Esophagus squamous epithelium (tissue), 5 donors: ENCODE measurements around the gene CCNYL1. TPM values are rescaled to one million over a fixed set of nuclear protein-coding genes. Genes with fewer than 3 reads are reported as not detected.
"Not testable (repeated sequence)": the region's sequence is repeated elsewhere in the genome, so short reads cannot be mapped to it uniquely, and the experiment has no call there.

Source experiments
- DNase-seq: peaks from one replicate; lab custom pipeline; 2025; lab: John Stamatoyannopoulos, UW
- H3K27ac ChIP-seq, 4 donors: fragments of 200-600 bp; sonication (generic); one replicate each; pipeline ENCODE4 v1.5.1; 2016 to 2019; ENCODE audit warnings: mild to moderate bottlenecking in 1 of 4
- H3K27me3 ChIP-seq, 4 donors: fragments of 200-600 bp; sonication (generic); 1 replicate in 3 of 4; 2 replicates in 1 of 4; pipeline versions ENCODE4 v1.5.1 to v1.6.0; 2017 to 2021; ENCODE audit warnings: antibody characterized with exemption in 1 of 4
- H3K36me3 ChIP-seq, 3 donors: fragments of 200-600 bp; sonication (generic); one replicate each; pipeline ENCODE4 v1.5.1; 2016 to 2019
- H3K4me1 ChIP-seq, 3 donors: fragments of 200-600 bp; sonication (generic); one replicate each; pipeline ENCODE4 v1.5.1; 2017 to 2019
- H3K4me3 ChIP-seq, 4 donors: fragments of 200-600 bp; sonication (generic); 1 replicate in 3 of 4; 2 replicates in 1 of 4; pipeline ENCODE4 v1.5.1; 2016 to 2019; ENCODE audit warnings: mild to moderate bottlenecking in 2 of 4, moderate library complexity in 1 of 4
- H3K9me3 ChIP-seq, 3 donors: fragments of 200-600 bp; sonication (generic); one replicate each; pipeline ENCODE4 v1.5.1; 2016 to 2019
- CTCF ChIP-seq, 6 experiments: fragments of 450-650 bp in 4 of 6; fragments of 200-600 bp in 2 of 6; sonication (generic) in 2 of 6; IDR thresholded peaks; one replicate each; pipeline ENCODE4 v1.5.1; 2016 to 2019; ENCODE audit warnings: antibody characterized with exemption in 6 of 6, mild to moderate bottlenecking in 4 of 6, moderate library complexity in 4 of 6
- POLR2A ChIP-seq, 4 donors: fragments of 450-650 bp; IDR thresholded peaks; one replicate each; pipeline ENCODE4 v1.6.1; 2017; ENCODE audit warnings: antibody characterized with exemption in 4 of 4, mild to moderate bottlenecking in 4 of 4, moderate library complexity in 3 of 4
- WGBS, 2 donors: methylation state at CpG; one replicate each; pipeline ENCODE4 v1.1.5; 2018; 5-methylcytosine and 5-hydroxymethylcytosine counted together
- intact Hi-C: fragments of 100-400 bp; cut with DNase I; formaldehyde crosslinking; loops from one replicate; pipeline ENCODE4 v1.15.0; 2022
- total RNA-seq, 4 donors: library from RNA; depleted of rRNA; stranded (reverse); fragments of >200 nt; gene quantifications; one replicate each; pipeline ENCODE4 v1.1.0, GENCODE V29; 2016
- donor health status: DM: yes; HTN: yes; CAD: no.

Gene CCNYL1
- total RNA-seq, 4 donors from 2014 or later: 12.6 to 24.8 (median 15.4) TPM

GRCh38 chr2:207750345-207750744, 38.9 kb downstream of the CCNYL1 start:
- H3K4me3 ChIP-seq: no peak overlapping the region
- no peak for DNase-seq
- 87 to 95% methylated on average over 7 of the region's 7 CpGs for WGBS, 2 donors
- intact Hi-C loops: no loop called here
- H3K27me3 ChIP-seq: no peaks in the 10 kb centered on the region
- peaks cover 0 to 73% (median 0%) of the 10 kb centered on the region in 3 donors for H3K36me3 ChIP-seq
- no peaks in the 10 kb centered on the region for H3K4me1 ChIP-seq
- no peaks in the 10 kb centered on the region for H3K9me3 ChIP-seq
- TF ChIP-seq CTCF (IDR thresholded peaks at IDR 0.05): no peak
- no peak for TF ChIP-seq POLR2A (IDR thresholded peaks at IDR 0.05)
- H3K27ac ChIP-seq: no peak overlapping the region

GRCh38 chr2:207750876-207751275, 39.4 kb downstream of the CCNYL1 start:
- H3K4me1 ChIP-seq: no peaks in the 10 kb centered on the region
- intact Hi-C loops: no loop called here

GRCh38 chr2:207753688-207754087, 42.2 kb downstream of the CCNYL1 start:
- DNase-seq, H3K4me1 ChIP-seq, intact Hi-C loops, H3K9me3 ChIP-seq, H3K27me3 ChIP-seq, H3K27ac ChIP-seq, H3K4me3 ChIP-seq: not testable (repeated sequence)
- peaks cover 0 to 57% (median 0%) of the 10 kb centered on the region in 3 donors for H3K36me3 ChIP-seq
- WGBS, 2 donors: 94 to 95% methylated on average over 2 of the region's 2 CpGs

More at GRCh38 chr2:207750876-207751275, 39.4 kb downstream of the CCNYL1 start:
- Histone ChIP-seq H3K4me3 (no peak overlapping the region), H3K9me3 (no peaks in the 10 kb centered on the region), H3K36me3 (peaks cover 0 to 76% (median 0%) of the 10 kb centered on the region in 3 donors), H3K27me3 (no peaks in the 10 kb centered on the region), H3K27ac (no peak overlapping the region)
- 88% methylated on average over 2 of the region's 2 CpGs for WGBS, 2 donors
- no peak for DNase-seq
- TF ChIP-seq POLR2A (IDR thresholded peaks at IDR 0.05): no peak
- TF ChIP-seq CTCF (IDR thresholded peaks at IDR 0.05): no peak

GRCh38 chr2:207754498-207755383, 43.3 kb downstream of the CCNYL1 start:
- H3K4me3 ChIP-seq: no peak overlapping the region
- no peak overlapping the region for H3K27ac ChIP-seq
- no peak for DNase-seq
- peaks cover 0 to 64% (median 0%) of the 10 kb centered on the region in 3 donors for H3K36me3 ChIP-seq
- WGBS, 2 donors: 92 to 98% methylated on average over 6 of the region's 6 CpGs
- intact Hi-C loops: no loop called here
- H3K4me1 ChIP-seq: no peaks in the 10 kb centered on the region
- no peaks in the 10 kb centered on the region for H3K27me3 ChIP-seq
- H3K9me3 ChIP-seq: no peaks in the 10 kb centered on the region
- TF ChIP-seq CTCF (IDR thresholded peaks at IDR 0.05) (no peak), POLR2A (IDR thresholded peaks at IDR 0.05) (no peak)

GRCh38 chr2:207758025-207758424, 46.6 kb downstream of the CCNYL1 start:
- peaks cover 0 to 56% (median 0%) of the 10 kb centered on the region in 3 donors for H3K36me3 ChIP-seq
- no peak overlapping the region for H3K27ac ChIP-seq
- no peaks in the 10 kb centered on the region for H3K9me3 ChIP-seq
- TF ChIP-seq CTCF (IDR thresholded peaks at IDR 0.05) (no peak), POLR2A (IDR thresholded peaks at IDR 0.05) (no peak)
- intact Hi-C loops: no loop called here
- H3K4me3 ChIP-seq: no peak overlapping the region
- no peaks in the 10 kb centered on the region for H3K4me1 ChIP-seq
- no peak for DNase-seq
- no peaks in the 10 kb centered on the region for H3K27me3 ChIP-seq
